Ramos (cell line): ENCODE measurements around the gene ZNF579.
"Not testable (repeated sequence)": the region's sequence is repeated elsewhere in the genome, so short reads cannot be mapped to it uniquely, and the experiment has no call there.

ENCODE experiments used
- in situ Hi-C: fragments of 300-500 bp; cut with MboI; formaldehyde crosslinking; loops from one replicate; pipeline ENCODE4 v1.14.3; 2022; ENCODE audit warnings: low sequenced_read_pairs; ENCODE audit not compliant: unreplicated experiment

ZNF579 gene

DNA sequence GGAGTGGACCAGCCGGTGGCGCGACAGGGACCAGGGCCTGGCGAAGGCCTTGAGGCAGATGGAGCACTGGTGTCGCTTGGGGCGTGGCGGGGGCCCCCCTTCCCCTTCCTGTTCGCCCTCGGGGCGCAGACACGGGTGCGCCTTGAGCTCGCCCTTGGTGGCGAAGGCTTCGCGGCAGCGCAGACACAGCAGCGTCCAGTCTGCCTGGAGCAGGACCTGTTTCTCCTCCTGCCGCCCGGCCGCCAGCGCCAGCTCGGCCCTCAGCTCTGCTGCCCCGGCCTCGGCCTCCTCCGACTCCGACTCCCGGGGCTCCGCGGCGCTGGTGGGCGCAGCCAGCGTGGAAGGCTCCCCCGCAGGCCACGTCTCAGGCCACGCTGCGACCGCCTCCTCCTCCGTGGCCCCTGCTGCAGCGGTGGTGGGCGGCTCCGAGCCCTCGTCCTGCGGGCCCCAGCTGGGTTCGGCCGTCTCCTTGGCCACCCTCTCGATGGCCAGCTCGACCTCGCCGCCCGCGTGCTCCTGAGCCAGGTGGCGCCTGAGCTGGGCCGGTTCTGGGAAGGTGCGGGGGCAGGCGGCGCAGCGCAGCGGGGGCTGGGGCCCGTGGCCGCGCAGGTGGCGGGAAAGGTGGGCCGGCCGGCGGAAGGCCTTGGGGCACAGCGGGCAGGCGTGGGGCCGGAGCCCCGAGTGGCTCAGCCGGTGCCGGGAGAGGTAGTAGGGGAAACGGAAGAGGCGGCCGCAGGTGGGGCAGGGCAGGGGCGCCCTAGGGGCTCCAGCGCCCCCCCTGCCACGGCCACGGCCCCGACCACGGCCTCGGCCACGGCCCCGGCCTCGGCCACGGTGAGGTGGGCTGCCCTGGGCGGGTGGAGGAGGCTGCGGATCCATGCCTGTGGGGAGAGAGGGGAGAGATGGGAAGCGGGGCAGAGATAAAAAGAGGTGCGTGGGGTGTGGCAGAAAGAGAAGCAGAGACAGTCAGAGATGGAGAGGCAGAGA lies 1.6 kb downstream of the ZNF579 start:
- in situ Hi-C loops, result no loop called here

DNA sequence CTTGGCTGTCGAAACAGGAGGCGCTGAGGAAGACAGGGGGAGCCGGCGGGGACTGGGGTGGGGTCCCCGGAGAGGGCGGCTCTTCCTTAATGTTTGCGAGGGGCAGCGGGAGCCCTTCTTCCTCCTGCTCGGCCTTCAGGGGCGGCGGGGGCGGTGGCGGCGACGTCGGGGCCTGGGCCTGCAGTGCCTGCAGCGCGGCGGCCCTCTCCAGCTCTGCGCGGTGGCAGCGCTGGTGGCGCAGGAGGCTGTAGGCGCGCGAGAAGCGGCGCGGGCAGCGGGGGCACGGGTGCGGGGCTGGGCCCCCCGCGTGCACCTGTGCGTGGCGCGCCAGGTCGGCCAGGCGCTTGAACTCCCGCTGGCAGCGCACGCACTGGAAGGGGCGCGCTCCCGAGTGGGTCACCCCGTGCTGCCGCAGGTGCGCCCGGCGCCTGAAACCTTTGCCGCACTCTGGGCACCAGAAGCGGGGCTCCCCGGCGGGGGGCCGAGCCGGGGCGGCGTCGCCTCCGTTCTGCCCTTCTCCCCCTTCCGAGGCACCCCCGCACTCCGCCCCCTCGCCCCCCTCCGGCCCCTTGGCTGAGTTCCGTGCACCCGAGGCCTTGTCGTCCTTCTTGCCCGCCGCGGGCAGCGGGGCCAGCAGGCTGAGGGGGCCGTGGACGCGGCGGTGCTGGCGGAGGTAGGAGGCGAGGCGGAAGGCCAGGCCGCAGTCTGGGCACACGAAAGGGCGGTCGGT lies 2.5 kb downstream of the ZNF579 start:
- in situ Hi-C loops, result no loop called here

DNA sequence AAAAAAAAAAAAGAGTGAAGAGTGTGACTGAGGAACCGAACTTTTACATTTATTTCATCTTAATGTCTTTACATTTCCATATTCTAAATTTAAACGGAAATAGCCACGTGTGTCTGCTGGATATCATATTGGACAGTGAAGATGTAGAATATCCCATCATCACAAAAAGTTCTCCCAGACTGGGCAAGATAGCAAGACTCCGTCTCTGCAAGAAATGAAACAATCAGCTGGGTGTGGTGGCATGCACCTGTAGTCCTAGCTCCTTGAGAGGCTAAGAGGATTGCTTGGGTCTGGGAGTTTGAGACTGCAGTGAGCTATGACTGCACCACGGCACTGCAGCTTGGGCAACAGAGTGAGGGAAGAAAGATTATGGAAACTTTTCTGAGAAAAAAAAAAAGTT lies 3.9 kb downstream of the ZNF579 start:
- in situ Hi-C loops, result no loop called here

DNA sequence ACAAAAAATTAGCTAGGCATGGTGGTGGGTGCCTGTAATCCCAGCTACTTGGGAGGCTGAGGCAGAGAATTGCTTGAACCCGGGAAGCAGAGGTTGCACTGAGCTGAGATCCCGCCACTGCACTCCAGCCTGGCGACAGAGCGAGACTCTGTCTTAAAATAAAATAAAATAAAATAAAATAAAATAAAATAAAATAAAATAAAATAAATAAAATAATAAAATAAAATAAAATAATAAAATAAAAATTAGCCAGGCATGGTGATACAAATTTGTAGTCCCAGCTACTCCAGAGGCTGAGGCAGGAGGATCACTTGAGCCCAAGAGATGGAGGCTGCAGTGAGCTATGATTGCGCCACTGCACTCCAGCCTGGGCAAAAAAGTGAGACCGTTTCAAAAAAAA lies 6.7 kb downstream of the ZNF579 start:
- in situ Hi-C loops, result not testable (repeated sequence)

DNA sequence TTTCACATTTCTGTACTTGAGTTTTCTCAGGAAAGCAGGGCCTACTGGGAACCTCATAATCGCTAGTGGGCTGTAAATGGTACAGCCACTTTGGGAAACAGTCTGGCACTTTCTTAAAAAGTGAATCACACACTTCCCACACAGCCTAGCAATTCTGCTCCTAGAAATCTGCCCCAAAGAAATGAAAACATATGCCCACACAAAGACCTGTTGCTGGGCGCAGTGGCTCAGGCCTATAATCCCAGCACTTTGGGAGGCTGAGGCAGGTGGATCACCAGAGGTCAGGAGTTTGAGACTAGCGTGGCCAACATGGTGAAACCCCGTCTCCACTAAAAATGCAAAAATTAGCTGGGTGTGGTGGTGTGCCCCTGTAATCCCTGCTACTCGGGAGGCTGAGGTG lies 11.2 kb downstream of the ZNF579 start:
- in situ Hi-C loops, result not testable (repeated sequence)

DNA sequence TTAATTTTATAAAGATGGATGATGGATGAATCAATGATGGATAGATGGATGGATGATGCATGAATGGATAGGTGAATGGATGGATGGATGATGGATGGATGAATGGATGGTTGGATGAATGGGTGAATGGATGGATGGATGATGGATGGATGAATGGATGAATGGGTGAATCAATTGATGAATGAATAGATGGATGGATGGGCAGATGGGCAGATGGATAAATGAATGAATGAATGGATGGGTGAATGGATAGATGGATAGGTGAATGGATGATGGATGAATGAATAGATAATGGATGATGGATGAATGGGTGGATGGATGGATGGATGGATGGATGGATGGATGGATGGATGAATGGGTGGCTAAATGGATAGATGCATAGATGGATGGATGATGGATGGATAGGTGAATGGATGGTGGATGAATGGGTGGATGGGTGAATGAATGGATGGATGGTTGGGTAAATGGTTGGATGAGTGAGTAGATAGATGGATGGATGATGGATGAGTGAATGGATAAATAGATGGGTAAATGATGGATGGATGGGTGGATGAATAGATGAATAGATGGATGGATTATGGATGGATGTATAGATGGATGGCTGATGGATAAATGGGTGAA lies 12.8 kb downstream of the ZNF579 start:
- in situ Hi-C loops, result no loop called here

DNA sequence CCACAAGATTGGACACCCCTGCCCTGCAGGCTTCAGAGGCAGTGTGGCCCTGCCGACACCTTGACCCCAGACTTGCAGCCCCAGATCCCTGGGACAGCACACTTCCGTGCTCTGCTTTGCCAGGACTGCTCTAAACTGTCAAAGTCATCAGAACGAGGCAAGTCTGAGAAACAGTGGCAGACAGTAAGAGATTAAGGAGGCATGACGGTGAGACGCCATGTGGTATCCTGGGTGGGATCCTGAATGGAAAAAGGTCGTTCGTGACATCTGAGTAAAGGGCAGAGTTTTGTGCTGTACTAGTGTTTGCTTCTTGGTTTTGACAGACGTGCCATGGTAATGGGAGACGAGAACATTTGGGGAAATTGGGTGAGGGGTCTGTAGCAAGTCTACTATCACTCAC lies 13.8 kb downstream of the ZNF579 start:
- in situ Hi-C loops, result no loop called here

DNA sequence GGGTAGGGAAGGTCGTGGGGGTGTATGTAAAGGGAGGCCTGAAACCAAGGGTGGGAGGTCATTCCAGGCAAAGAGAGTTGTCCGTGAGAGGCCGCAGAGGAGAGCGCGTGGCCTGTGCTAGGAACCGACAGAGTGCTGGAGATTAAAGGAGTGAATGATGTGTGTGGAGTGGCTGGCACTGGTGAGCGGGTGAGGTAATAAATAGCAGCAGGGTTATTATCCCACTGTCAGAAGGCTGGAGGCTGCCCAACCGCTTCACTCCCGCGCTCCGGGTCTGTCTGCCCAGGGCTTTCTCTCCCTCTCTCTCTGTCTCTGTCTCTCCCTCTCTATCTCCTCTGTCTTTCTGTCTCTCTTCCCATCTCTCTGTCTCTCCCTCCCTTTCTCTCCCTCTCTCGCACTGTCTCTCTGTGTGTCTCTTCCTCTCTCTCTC lies 17.4 kb downstream of the ZNF579 start:
- in situ Hi-C loops, result no loop called here

DNA sequence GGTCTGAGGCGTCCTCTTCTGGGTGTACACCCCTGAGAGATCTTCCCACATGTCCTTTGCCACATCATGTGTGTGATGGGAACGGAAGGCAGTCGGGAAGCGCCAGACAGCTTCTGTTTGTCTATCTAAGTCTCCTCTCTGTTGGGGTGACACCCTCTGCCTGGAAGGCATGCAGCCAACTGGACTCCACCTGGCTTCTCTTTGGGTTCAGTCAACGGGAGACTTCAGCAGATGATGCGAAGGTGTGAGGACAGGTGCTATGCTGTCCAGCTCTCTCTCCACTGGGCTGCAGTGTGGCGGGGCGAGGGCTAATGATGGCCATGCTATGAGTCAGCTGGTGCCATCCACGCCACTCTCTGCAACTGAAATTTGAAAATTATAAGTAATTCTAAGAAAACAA lies 21.0 kb downstream of the ZNF579 start:
- in situ Hi-C loops, result no loop called here

DNA sequence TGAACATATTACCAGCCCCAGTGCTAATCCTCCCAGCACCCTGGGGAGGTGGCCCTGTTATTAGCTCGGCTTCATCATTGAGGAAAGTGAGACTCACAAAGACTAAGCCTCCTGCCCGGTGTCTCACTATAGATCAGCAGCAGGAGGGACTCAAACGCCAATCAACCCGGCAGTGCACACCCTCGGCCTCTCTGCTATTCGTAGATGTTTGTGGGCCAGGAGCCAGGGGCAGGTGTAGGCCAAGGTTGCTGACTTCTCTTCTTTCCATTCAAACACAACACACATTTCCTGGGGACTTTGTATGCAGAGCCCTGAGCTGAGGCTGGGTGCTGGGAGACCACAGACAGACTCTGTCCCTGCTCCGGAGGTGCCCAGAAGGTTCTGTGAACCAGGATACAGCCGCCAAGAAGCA lies 25.9 kb downstream of the ZNF579 start:
- in situ Hi-C loops, result no loop called here

DNA sequence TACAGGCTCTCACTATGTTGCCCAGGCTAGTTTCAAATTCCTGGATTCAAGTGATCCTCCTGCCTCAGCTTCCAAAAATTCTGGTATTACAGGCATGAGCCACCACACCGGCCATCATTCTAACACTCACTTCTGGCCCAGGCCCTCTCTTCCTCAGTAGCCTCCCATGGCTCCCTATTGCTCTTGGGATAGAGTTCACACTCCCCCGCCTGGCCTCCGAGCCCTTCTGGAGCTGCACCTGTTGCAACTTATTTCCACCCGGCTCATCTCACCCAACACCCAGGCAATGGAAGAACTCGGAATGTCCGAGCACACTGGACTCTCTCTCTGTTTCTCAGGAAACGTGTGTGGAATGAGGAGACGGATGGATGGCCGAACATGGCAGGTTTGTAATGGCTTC lies 26.3 kb downstream of the ZNF579 start:
- in situ Hi-C loops, result no loop called here

DNA sequence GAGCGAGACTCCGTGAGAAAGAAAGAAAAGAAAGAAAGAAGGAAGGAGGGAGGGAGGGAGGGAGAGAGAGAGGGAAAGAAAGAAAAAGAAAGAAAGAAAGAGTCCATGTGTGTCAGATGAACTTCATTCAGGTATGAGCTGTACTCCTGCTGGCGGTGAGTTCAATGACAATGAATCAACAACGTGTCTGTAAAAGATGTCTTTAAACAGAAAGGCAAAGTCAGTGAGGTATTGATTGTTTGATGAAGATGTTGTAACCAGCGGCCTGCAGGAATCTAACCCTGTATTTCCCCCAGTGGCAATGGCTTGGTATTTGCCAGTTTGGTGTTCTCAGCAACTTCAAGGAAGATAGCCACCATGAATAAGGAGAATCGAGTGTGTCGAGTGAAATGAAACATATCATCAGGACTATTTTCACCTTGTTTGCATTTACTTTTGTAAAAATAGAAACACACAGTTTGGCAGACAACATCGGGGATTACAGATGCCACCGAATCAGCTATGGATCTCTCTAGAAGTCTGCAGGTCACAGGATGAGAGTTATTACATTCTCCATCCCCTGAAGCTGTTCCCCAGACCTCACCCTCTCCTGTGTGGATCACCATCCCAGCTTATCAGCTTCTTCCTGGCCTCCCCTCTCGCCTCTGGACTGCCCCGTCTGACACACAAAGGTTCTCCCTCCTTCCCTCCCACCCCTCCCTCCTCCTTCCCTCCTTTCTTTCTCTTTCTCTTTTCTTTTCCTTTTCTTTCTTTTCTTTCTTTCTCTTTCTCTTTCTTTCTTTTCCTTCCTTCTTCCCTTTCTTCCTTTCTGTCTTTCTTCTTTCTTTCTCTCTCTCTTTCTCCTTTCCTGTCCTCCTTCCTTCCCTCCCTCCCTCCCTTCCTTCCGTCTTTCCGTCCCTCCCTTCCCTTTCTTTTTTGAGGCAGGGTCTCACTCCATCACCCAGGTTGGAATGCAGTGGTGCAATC lies 27.1 kb downstream of the ZNF579 start:
- in situ Hi-C loops, result no loop called here

DNA sequence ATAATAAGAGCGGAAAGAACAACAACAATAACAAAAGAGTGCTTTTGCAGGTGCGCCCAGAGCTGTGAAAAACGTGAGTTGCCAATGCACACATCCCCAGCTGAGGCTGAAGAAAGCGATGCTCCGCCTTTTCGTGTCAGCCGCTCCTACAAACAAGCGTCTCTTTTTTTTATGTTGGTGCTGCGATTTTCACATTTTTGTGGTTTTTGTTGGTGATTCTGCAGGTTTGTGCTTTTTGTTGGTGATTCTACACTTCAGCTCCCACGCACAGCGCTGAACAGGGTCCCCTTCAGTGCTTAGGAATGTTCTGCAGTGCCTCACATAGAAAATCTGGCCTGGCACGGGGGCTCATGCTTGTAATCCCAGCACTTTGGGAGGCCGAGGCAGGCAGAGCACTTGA lies 28.0 kb downstream of the ZNF579 start:
- in situ Hi-C loops, result no loop called here

DNA sequence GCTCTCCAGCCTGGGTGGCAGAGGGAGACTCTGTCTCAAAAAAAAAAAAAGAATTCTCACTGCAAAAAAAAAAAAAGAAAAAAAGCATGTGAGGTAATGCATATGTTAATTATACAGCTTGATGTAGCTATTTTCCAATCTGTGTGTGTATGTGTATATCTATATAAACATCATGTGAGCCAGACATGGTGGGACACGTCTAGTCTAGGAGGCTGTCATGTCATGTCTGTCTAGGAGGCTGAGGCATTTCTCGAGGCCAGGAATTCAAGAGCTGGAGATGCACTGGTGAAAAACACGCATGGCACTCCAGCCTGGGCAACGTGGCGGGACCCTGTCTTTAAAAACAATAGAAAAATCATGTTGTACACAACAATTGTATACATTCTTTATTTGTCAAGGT lies 28.4 kb downstream of the ZNF579 start:
- in situ Hi-C loops, result no loop called here

DNA sequence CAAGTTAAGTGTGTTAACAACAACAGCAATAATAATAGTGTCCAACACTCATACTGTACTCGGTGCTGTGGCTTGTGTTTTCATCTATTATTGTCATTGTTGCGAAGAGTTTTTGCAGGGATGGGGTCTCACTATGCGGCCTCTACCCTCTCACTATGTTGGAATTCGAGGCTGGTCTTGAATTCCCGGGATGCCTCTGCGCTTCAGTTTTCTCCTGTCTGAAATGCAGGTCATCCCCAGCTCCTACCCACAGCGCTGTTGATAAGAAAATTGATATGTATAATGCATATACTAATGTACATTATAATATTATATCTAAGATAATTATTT lies 30.4 kb downstream of the ZNF579 start:
- in situ Hi-C loops, result no loop called here

DNA sequence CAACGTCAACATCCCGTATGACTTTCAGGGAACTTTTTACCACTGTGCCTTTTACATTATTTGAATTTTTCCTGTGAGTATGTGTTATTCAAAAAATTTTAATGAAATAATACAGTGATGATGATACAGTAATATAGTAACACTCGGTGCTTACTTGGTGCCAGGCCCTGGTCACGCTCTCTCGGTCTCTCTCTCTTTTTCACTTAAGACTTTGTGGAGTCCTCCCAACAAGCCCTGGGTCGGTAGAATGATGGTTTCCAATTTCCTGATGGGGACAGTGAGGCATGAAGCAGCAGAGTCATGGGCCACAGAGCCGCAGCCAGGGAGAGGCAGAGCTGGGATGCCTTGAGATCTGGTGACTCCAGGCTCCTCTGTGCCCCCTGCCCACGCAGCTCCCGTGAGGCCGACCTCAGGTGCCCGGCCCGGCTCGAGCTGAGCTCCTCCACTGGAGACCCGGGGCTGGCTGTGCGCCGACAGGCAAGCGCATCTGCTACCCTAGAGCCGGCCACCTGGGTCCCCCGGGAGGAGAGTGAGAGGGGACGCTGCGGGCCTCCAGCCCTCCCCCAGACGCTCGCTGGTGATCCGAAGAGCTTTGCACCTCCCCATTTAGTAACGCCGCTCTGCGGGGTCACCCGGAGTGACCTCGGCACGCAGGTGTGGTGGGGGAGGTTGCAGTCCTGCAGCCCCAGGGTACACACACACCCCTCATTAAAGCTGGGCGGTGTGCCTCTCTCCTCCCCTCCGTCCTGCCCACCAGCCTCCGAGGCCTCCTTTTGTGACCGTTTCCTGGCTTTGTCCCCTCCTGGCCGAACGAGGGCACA lies 30.9 kb downstream of the ZNF579 start:
- in situ Hi-C loops, result no loop called here

DNA sequence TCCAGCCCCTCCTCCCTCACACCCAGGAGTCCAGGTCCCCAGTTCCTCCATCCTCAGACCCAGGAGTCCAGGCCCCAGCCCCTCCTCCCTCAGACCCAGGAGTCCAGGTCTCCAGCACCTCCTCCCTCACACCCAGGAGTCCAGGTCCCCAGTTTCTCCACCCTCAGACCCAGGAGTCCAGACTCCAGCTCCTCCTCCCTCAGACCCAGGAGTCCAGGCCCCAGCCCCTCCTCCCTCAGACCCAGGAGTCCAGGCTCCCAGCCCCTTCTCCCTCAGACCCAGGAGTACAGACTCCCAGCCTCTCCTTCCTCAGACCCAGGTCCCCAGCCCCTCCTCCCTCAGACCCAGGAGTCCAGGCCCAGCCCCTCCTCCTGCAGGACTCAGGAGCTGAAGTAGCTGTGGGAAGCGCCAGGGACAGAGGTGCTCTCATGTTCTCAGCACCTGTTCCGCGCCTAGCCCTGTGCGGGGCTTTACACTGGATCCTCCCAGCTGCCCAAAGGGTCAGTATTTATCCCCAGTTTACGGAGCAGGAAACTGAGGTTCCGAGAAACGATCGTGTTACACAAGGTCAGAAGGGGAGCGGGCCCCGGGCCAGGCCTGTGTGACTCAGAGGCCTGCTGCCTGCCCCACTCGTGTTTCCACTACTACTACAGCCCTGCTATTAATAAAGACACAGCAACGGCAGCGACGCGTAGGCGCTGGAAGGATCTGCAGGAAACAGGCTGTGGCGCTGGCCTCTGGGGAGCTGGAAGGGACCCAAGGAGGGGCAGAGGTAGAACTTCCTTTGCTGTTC lies 33.6 kb downstream of the ZNF579 start:
- in situ Hi-C loops, result no loop called here

DNA sequence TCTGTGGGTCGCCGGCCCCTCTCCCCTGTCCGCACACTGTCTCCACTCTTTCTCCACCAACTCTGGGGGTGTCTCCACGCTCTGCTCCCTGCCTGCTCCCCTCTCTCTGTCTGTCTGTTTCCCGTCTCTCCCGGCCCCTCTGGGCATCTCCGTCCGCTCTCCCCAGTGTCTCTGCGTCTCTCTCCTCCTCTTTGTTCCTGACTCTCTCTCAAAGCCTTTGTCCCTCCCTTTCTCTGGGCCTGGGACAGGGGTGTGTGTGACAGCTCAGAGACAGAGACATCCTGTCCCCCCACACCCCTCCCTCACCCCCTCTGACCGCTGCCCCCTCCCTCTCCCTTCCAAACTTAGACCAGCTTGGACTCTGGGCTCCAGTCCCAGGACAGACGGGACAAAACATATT lies 34.6 kb downstream of the ZNF579 start:
- in situ Hi-C loops, result no loop called here
